Astrocyte of the cerebellum (primary cell): ENCODE measurements around the gene PRKG1.
"Not testable (repeated sequence)": the region's sequence is repeated elsewhere in the genome, so short reads cannot be mapped to it uniquely, and the experiment has no call there.

ENCODE experiments used
- DNase-seq: peaks from one replicate; pipeline ENCODE4 v3.0.0-alpha.2; 2011; ENCODE audit warnings: low read depth
- H3K4me3 ChIP-seq: 2 replicates; pipeline ENCODE4 v1.5.1; 2011; ENCODE audit warnings: mild to moderate bottlenecking, low read depth, low read length, moderate library complexity
- in situ Hi-C: cut with HindIII; loops from 2 replicates; pipeline ENCODE4 v1.10.0; 2017; ENCODE audit warnings: low sequenced_read_pairs
- TF ChIP-seq, protein P1 (sequence below): IDR thresholded peaks from 2 replicates; pipeline ENCODE4 v1.5.1; 2012; ENCODE audit warnings: low read length, low read depth, moderate library complexity, mild to moderate bottlenecking; ENCODE audit errors: missing control alignments

Gene PRKG1

GRCh38 chr10:51445588-51445987 lies 371.3 kb downstream of the PRKG1 start:
- H3K4me3 ChIP-seq = no peak overlapping the region
- in situ Hi-C loops = no loop called here
- DNase-seq = no peak
- TF ChIP-seq, protein P1, sequence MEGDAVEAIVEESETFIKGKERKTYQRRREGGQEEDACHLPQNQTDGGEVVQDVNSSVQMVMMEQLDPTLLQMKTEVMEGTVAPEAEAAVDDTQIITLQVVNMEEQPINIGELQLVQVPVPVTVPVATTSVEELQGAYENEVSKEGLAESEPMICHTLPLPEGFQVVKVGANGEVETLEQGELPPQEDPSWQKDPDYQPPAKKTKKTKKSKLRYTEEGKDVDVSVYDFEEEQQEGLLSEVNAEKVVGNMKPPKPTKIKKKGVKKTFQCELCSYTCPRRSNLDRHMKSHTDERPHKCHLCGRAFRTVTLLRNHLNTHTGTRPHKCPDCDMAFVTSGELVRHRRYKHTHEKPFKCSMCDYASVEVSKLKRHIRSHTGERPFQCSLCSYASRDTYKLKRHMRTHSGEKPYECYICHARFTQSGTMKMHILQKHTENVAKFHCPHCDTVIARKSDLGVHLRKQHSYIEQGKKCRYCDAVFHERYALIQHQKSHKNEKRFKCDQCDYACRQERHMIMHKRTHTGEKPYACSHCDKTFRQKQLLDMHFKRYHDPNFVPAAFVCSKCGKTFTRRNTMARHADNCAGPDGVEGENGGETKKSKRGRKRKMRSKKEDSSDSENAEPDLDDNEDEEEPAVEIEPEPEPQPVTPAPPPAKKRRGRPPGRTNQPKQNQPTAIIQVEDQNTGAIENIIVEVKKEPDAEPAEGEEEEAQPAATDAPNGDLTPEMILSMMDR = no peak

DNA sequence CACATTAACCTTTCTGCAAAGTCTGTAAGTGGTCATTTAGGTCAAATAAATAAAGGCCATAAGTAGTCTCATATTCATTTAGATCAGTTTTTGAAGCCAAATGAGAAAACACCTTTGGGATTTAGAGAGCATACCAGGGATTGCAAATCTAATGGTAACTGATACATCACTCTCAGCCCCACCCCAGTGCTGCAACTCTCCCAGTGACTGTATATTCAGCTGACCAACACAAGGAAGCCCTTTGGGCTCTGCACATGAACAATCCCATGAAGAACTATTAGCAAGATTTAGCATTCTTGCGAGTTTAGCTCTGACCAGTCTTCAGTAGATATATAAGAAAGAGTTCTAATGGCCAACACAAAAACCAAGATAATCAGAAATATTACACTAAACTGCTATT lies 372.8 kb downstream of the PRKG1 start:
- TF ChIP-seq, protein P1 = no peak
- DNase-seq = no peak
- in situ Hi-C loops = no loop called here
- no peak overlapping the region for H3K4me3 ChIP-seq

DNA sequence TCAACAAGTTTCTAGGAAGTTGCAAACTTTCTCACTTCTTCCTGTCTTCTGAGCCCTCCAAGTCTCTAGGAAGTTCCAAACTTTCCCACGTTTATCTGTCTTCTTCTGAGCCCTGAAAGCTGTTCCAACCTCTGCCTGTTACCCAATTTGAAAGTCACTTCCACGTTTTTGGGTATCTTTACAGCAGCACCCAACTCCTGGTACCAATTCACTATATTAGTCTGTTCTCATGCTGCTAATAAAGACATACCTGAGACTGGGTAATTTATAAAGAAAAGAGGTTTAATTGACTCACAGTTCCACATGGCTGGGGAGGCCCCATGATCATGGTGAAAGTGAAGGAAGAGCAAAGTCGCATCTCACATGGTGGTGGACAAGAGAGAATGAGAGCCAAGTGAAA lies 381.5 kb downstream of the PRKG1 start:
- in situ Hi-C loops, H3K4me3 ChIP-seq, DNase-seq: not testable (repeated sequence)

- TF ChIP-seq, protein P1 = no peak
- DNase-seq = no peak
- in situ Hi-C loops = no loop called here
- H3K4me3 ChIP-seq = no peak overlapping the region
Measured at GRCh38 chr10:51459476-51459875, 385.2 kb downstream of the PRKG1 start.

- no peak overlapping the region for H3K4me3 ChIP-seq
- TF ChIP-seq, protein P1 = no peak
- in situ Hi-C loops = no loop called here
- no peak for DNase-seq
Measured at GRCh38 chr10:51462076-51462779, 387.9 kb downstream of the PRKG1 start.

GRCh38 chr10:51468424-51468823 lies 394.1 kb downstream of the PRKG1 start:
- peak; percentile 6 for DNase-seq
- H3K4me3 ChIP-seq = no peak overlapping the region
- in situ Hi-C loops = no loop called here
- TF ChIP-seq, protein P1 = no peak

DNA sequence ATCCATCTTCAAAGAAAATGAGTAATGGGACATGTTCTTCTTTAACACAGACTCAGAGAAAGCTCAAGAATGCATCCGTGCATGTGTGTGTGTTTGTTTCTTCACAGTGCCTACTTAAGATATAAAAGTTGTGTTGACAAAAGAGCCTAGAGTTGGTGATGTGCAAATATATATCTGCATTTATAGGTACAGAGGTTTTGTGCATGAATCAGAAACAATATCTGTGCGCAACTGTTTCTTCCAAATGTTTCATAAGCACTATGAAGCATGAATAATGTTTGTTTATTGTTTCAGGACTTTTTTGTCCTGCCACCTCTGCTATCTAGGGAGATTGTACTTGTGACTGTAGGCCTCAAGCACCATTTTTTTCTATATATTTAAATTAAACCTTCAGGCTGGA lies 395.4 kb downstream of the PRKG1 start:
- no peak overlapping the region for H3K4me3 ChIP-seq
- in situ Hi-C loops = no loop called here
- DNase-seq = no peak
- TF ChIP-seq, protein P1 = no peak
